Neural cell (in vitro differentiated cells): ENCODE measurements around the gene FGGY.

Experiments
- CTCF ChIP-seq: fragments of 450-650 bp; IDR thresholded peaks from 2 replicates; pipeline ENCODE4 v1.5.1; 2014; ENCODE audit warnings: antibody characterized with exemption, mild to moderate bottlenecking, moderate library complexity; ENCODE audit not compliant: poor library complexity, severe bottlenecking
- EZH2 ChIP-seq: fragments of 200-600, 300-800 bp; shearing (Covaris generic), sonication (generic); IDR thresholded peaks from 2 replicates; pipeline ENCODE4 v1.6.1; 2014; ENCODE audit warnings: antibody characterized with exemption, low read length, borderline replicate concordance, mild to moderate bottlenecking; ENCODE audit not compliant: insufficient read depth, poor library complexity, severe bottlenecking
- MXI1 ChIP-seq: fragments of 450-650 bp; conservative IDR thresholded peaks from 2 replicates; pipeline ENCODE4 v1.6.1; 2014; ENCODE audit warnings: antibody characterized with exemption, mild to moderate bottlenecking; ENCODE audit not compliant: poor library complexity, severe bottlenecking
- POLR2AphosphoS5 ChIP-seq: IDR thresholded peaks from 2 replicates; pipeline ENCODE4 v1.6.1; 2012
- RAD21 ChIP-seq: fragments of 450-650 bp; conservative IDR thresholded peaks from 2 replicates; pipeline ENCODE4 v1.6.1; 2014; ENCODE audit warnings: antibody characterized with exemption, mild to moderate bottlenecking, moderate library complexity

DNA sequence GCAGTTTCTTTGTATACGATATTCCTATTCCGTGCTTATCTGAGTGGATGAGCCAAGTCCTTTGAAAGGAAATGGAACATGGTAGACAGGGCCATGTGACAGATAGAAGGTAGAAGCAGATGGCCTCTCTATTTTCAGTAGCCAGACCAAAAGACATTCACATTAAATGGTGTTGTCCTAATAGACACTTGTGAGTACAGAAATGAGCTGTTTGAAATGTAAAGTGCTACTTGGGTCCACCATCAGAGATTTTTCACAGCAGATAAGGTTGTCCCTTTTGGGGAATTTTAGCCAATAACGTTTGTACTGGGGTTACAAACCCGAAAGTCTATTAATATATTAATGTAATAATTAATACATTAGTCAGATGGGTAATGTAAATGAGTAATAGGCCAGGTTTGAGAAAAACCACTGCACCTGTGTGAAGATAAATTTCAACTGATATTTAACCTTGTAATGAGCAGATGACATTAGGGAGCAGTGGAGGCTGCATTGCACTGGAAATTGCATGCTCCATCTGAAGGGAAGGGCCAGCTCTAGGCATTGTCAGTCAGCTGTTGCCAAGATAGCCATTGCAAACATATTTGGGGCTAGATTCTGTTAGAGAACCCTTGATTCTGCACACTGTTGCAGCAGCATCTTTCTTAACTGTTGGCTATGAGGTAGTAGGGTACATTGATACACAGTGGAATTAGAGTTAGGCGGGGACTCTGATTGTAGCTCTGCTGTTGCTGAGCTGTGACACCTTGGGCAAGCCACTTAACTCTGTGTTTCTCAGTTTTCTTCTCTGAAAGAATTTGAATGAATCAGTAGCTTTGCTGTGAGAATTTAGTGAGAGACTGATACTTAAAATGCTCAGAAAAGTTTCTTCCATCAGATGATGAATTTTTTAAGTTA is 43.8 kb downstream of the FGGY start:
- TF ChIP-seq CTCF (no peak), POLR2AphosphoS5 (no peak), MXI1 (no peak), EZH2 (no peak), RAD21 (no peak)
